OCI-LY1 (cell line): ENCODE measurements around the gene PLOD2.

ENCODE experiments used
- CTCF ChIP-seq: fragments of 200-600 bp; sonication (generic), shearing (Covaris generic); IDR thresholded peaks from 2 replicates; pipeline ENCODE4 v1.5.1; 2017; ENCODE audit warnings: mild to moderate bottlenecking, antibody characterized with exemption, low read length, moderate library complexity, mixed read lengths
- EZH2 ChIP-seq: fragments of 200-600 bp; sonication (generic), shearing (Covaris generic); IDR thresholded peaks from 2 replicates; pipeline ENCODE4 v1.8.0; 2017; ENCODE audit warnings: borderline replicate concordance, mixed run types, mild to moderate bottlenecking, antibody characterized with exemption, low read length, moderate library complexity, mixed read lengths

- TF ChIP-seq EZH2 = no peak
- no peak for TF ChIP-seq CTCF
Observed at GRCh38 chr3:146157325-146158060, 3.5 kb downstream of the PLOD2 start.
